ENCODE measurements around the gene CTSA.

CTSA gene

DNA sequence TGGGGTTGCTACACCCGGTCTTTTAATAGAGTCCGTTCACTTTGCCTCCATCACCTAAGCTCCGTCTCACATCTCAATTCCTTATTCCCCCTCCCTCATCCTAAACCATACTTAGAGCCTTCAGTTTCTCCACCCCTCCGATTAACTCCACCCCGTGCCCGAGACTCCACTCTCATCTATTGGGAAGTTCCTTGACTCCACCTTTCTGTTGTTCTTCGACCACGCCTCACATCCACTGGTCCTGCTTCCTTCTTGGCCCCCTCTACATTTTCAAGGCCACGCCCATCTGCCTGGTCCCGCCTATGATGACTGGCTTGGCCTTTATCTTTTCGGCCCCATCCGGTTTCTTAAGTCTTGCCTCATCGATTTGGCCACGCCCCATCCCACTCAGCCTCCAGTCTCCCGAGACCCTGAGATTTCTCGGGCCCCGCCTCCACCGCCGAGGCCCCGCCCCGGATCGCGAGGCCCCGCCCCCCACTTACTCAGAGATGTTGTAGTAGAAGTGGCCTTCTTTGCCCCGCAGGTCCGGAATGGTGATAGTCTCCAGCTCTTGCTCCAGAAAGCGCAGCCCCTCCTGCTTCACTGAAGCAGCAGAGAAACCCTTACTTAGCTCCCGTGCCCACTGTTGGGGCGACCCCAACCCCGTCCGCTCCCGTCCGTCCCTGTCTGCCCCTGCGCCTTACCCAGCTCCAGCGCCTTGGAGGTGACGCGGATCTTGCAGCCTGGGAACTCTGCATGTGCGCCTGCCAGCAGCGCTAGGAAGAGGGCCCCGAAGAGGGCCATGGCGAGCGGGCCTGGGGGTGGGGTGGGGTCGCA lies 19.7 kb downstream of the CTSA start:
- peak overlapping the region; percentile 45 for H3K4me3 ChIP-seq (ENCODE audit: low read depth, low read length)
- TF ChIP-seq, protein P1, sequence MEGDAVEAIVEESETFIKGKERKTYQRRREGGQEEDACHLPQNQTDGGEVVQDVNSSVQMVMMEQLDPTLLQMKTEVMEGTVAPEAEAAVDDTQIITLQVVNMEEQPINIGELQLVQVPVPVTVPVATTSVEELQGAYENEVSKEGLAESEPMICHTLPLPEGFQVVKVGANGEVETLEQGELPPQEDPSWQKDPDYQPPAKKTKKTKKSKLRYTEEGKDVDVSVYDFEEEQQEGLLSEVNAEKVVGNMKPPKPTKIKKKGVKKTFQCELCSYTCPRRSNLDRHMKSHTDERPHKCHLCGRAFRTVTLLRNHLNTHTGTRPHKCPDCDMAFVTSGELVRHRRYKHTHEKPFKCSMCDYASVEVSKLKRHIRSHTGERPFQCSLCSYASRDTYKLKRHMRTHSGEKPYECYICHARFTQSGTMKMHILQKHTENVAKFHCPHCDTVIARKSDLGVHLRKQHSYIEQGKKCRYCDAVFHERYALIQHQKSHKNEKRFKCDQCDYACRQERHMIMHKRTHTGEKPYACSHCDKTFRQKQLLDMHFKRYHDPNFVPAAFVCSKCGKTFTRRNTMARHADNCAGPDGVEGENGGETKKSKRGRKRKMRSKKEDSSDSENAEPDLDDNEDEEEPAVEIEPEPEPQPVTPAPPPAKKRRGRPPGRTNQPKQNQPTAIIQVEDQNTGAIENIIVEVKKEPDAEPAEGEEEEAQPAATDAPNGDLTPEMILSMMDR (IDR thresholded peaks at IDR 0.05; ENCODE audit: insufficient read depth, low read depth, low read length, missing control alignments), result no peak

DNA sequence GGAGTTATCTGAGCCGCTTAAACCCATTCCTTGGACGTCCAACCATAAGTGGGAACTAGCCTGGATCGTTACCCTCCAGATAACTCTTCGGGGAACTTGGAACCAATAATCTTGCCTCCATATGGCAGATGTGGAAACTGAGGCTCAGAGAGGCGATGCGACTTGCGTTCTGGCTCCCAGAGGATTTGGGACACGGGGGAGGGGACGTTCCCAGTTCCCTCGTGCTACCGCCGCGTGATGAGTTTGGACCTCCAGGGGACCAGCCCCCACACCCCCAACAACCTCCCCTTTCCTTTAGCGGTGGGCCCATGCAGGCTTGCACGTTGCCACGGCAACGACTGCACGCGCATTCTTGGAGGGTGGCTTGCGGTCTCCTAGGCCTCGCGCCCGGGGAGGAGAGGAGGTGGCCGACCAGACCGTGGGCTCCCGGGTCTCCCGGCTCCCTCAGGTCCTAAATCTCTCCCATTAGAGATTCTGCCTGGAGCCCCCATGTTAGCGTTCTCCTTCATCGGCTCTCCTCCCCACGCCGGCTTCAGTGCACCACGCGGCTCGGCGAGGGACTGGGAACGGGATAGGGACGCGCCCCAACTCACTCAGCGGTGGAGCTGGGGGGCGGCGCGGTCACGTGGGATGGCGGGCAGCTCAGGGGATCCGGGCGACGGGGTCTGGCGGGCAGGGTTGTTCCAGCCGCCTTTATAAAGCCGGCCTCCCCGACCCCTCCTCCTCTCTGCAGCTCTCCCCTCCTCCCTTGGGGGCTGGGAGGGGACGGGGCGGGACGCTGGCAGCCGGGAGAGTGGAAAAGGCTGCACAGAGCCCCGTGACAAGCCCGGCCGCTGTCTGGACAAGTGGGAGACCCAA lies 20.6 kb downstream of the CTSA start, which contains the start of gene PLTP:
Gene PLTP (minus strand): TSS at position 670 of the 858 bp plus-strand sequence. CDS start 703 bp downstream, outside the sequence.
- peak; percentile 41 for DNase-seq (ENCODE audit: low read depth)
- peak within 1 kb of the TSS; percentile 45 for H3K4me3 ChIP-seq (ENCODE audit: low read depth, low read length)
- TF ChIP-seq, protein P1 (IDR thresholded peaks at IDR 0.05; ENCODE audit: insufficient read depth, low read depth, low read length, missing control alignments), result no peak

More for the DNA sequence above, 19.7 kb downstream of the CTSA start:
- DNase-seq (ENCODE audit: low read depth), result peak; percentile 99

DNA sequence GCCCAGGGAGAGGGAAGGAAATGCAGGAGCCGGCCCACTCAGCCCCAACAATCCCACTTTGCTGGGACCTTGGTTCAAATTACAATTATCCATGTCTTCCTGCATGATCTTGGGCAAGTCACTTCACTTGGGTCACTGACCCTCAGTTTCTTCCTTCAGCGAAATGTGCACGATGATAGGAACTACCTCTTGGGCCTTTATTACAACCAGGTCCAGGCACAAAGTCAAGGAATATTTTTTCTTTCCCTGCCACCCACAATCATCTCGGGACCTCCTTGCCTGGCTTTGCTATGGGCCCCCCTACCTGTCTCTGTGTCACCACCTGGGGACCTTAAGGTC lies 21.2 kb downstream of the CTSA start:
- H3K4me3 ChIP-seq (ENCODE audit: low read depth, low read length), result peak overlapping the region; percentile 45
- DNase-seq (ENCODE audit: low read depth), result no peak
- TF ChIP-seq, protein P1 (IDR thresholded peaks at IDR 0.05; ENCODE audit: insufficient read depth, low read depth, low read length, missing control alignments), result no peak

DNA sequence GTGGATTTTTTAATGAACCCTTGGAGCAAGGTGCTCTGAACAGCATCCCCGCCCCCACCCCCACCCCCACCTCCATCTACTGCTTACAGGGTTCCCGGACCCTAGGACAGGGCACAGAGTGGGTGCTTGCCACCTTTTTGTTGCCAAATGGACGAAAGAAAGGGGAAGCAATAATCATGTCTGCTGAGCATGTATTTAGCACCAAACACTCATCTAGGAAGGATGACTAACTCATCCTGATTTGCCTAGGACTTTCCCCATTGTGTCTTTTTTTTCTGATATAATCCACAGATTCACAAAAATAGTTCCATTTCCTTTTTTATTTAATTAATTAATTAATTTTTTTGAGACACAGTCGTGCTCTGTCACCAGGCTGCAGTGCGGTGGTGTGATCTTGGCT lies 22.0 kb downstream of the CTSA start:
- H3K4me3 ChIP-seq (ENCODE audit: low read depth, low read length), result no peak overlapping the region
- DNase-seq (ENCODE audit: low read depth), result peak; percentile 33
- TF ChIP-seq, protein P1 (IDR thresholded peaks at IDR 0.05; ENCODE audit: insufficient read depth, low read depth, low read length, missing control alignments), result no peak

DNA sequence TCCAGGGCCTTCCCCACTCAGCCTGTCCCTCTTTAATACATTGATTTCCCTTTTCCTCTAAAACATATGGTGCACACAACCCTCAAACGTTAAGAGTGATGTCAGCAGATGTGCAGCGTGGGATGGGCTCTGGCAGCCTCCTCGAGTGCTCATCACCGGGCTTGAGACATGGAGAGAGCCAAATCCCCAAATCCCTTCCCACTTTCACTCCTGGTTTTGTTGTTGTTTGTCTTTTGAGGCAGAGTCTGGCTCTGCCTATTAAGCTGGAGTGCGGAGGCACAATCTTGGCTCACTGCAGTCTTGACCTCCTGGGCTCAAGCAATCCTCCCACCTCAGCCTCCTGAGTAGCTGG lies 26.6 kb downstream of the CTSA start:
- no peak for DNase-seq (ENCODE audit: low read depth)
- TF ChIP-seq, protein P1 (IDR thresholded peaks at IDR 0.05; ENCODE audit: insufficient read depth, low read depth, low read length, missing control alignments), result no peak
- no peak overlapping the region for H3K4me3 ChIP-seq (ENCODE audit: low read depth, low read length)

DNA sequence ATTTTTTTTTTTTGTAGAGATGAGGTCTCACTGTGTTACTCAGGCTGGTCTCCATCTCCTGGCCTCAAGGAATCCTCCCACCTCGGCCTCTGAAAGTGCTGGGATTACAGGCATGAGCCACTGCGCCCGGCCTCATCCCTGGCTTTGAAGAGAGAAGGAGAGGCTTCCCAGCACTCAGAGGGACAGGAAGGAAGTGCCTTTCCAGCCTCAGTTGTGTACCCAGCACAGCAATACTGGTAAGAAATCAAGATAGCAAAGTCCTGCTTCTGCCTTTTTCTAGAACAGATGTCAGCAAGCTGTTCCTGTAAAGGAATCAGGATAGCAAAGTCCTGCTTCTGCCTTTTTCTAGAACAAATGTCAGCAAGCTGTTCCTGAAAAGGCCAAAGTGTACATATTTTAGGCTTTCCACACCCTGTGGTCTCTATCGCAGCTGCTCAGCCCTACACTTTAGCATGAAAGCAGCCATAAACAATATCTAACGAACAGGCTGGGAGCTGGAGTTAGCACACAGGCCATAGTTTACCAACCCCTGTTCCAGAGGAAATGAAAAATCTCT lies 27.1 kb downstream of the CTSA start:
- TF ChIP-seq, protein P1 (IDR thresholded peaks at IDR 0.05; ENCODE audit: insufficient read depth, low read depth, low read length, missing control alignments), result no peak
- DNase-seq (ENCODE audit: low read depth), result no peak
- no peak overlapping the region for H3K4me3 ChIP-seq (ENCODE audit: low read depth, low read length)
